ENCODE measurements around the gene PLA2G4F. TPM values are rescaled to one million over a fixed set of nuclear protein-coding genes. Genes with fewer than 3 reads are reported as not detected.

PLA2G4F gene
- total RNA-seq, 1 experiment from 2014 or later = not detected

DNA sequence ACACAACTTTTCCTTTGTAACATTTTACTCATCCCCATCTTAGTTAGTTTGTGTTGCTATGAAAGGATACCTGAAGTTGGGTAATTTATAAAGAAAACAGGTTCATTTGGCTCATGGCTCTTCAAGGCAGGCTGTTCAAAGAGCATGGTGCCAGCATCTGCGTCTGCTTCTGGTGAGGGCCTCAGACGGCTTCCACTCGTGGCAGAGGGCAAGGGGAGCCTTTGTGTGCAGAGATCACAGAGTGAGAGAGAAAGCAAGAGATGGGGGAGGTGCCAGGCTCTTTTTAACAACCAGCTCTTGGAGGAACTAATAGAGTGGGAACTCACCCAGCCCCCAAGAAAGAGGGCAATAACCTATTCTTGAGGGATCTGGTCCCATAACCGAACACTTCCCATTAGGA, 23.1 kb downstream of the PLA2G4F start:
- no peak overlapping the region for H3K9ac ChIP-seq (ENCODE audit: extremely low read depth, insufficient read length, low read length)
- H2BK12ac ChIP-seq (ENCODE audit: insufficient read length, low read depth, low read length) = no peak overlapping the region
- TF ChIP-seq, protein P1, sequence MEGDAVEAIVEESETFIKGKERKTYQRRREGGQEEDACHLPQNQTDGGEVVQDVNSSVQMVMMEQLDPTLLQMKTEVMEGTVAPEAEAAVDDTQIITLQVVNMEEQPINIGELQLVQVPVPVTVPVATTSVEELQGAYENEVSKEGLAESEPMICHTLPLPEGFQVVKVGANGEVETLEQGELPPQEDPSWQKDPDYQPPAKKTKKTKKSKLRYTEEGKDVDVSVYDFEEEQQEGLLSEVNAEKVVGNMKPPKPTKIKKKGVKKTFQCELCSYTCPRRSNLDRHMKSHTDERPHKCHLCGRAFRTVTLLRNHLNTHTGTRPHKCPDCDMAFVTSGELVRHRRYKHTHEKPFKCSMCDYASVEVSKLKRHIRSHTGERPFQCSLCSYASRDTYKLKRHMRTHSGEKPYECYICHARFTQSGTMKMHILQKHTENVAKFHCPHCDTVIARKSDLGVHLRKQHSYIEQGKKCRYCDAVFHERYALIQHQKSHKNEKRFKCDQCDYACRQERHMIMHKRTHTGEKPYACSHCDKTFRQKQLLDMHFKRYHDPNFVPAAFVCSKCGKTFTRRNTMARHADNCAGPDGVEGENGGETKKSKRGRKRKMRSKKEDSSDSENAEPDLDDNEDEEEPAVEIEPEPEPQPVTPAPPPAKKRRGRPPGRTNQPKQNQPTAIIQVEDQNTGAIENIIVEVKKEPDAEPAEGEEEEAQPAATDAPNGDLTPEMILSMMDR (conservative IDR thresholded peaks at IDR 0.05) = no peak
- H3K4ac ChIP-seq (ENCODE audit: low read depth, low read length) = no peak overlapping the region
- no peak overlapping the region for H2AFZ ChIP-seq (ENCODE audit: low read length)
- H3K9me3 ChIP-seq (ENCODE audit: control insufficient read depth, low read depth, low read length) = no peaks in the 10 kb centered on the region
- no peak overlapping the region for H4K5ac ChIP-seq (ENCODE audit: insufficient read length, low read depth, low read length)
- no peaks in the 10 kb centered on the region for H3K27me3 ChIP-seq (ENCODE audit: insufficient read depth, low read length)
- H2BK20ac ChIP-seq (ENCODE audit: low read depth, low read length, poor library complexity, severe bottlenecking) = no peak overlapping the region
- H3K27ac ChIP-seq (ENCODE audit: insufficient read length, low read depth, low read length) = no peak overlapping the region
- H3K23me2 ChIP-seq (ENCODE audit: insufficient read length, low read depth, low read length, poor library complexity, severe bottlenecking) = no peaks in the 10 kb centered on the region
- no peak overlapping the region for H3K27ac Mint-ChIP-seq
- no peak overlapping the region for H4K91ac ChIP-seq (ENCODE audit: insufficient read length, low read depth, low read length)
- no peak overlapping the region for H3K18ac ChIP-seq (ENCODE audit: insufficient read length, low read depth, low read length)
- no peaks in the 10 kb centered on the region for H3K36me3 Mint-ChIP-seq (ENCODE audit: insufficient read depth in 1 of 3, low read depth in 3 of 3)
- no peak overlapping the region for H3K56ac ChIP-seq (ENCODE audit: insufficient read length, low read depth, low read length)
- H3K4me2 ChIP-seq (ENCODE audit: insufficient read depth, insufficient read length, low read length) = no peak overlapping the region
- no peaks in the 10 kb centered on the region for H3K79me2 ChIP-seq (ENCODE audit: insufficient read depth, low read length)
- no peaks in the 10 kb centered on the region for H3K9me3 Mint-ChIP-seq
- H2BK120ac ChIP-seq (ENCODE audit: low read depth, low read length, poor library complexity, severe bottlenecking) = no peak overlapping the region
- H3K79me1 ChIP-seq (ENCODE audit: insufficient read depth, low read depth, low read length, poor library complexity, severe bottlenecking) = no peaks in the 10 kb centered on the region
- H3K27me3 Mint-ChIP-seq (ENCODE audit: low read depth) = no peaks in the 10 kb centered on the region
- no peak overlapping the region; the same call in 1 of the 2 replicates for H2BK15ac ChIP-seq (ENCODE audit: low read depth, low read length)
- H2AK5ac ChIP-seq (ENCODE audit: insufficient read length, low read length) = no peak overlapping the region
- H3K4me3 Mint-ChIP-seq = no peak overlapping the region
- WGBS (ENCODE audit: extremely low coverage, insufficient read length, low lambda C conversion rate) = no CpG with 5 or more reads among the region's 4 CpGs
- H3K4me1 ChIP-seq (ENCODE audit: insufficient read depth, low read length) = no peaks in the 10 kb centered on the region
- no peak overlapping the region for H3K14ac ChIP-seq (ENCODE audit: insufficient read depth, low read length)
- no peak overlapping the region for H3T11ph ChIP-seq (ENCODE audit: low read length)
- no peak overlapping the region for H3K23ac ChIP-seq (ENCODE audit: insufficient read length, low read depth, low read length)
- no peak overlapping the region for H2BK5ac ChIP-seq (ENCODE audit: insufficient read length, low read length)
- no peak overlapping the region for H4K8ac ChIP-seq (replicated peaks; ENCODE audit: insufficient read length, low read depth, low read length)
- H4K20me1 ChIP-seq (ENCODE audit: control insufficient read depth, insufficient read depth, insufficient read length) = no peaks in the 10 kb centered on the region
- no peak for DNase-seq
- peaks cover 7 to 14% of the 10 kb centered on the region in 2 experiments for H3K4me1 Mint-ChIP-seq
